GM12878 (cell line): ENCODE results near the gene FBXL15. TPM values are rescaled to one million over a fixed set of nuclear protein-coding genes. Genes with fewer than 3 reads are reported as not detected.

Experiments used
- ASH2L ChIP-seq: fragments of 300-600, 200-600 bp; sonication (generic); IDR thresholded peaks from 2 replicates; pipeline ENCODE4 v1.6.1; 2017; ENCODE audit warnings: low read depth, mild to moderate bottlenecking, borderline replicate concordance
- BMI1 ChIP-seq: fragments of 450-650 bp; IDR thresholded peaks from 2 replicates; pipeline ENCODE4 v1.6.1; 2016; ENCODE audit warnings: mild to moderate bottlenecking, moderate library complexity, borderline replicate concordance
- CBX3 ChIP-seq: fragments of 200-600 bp; sonication (generic); IDR thresholded peaks from 2 replicates; pipeline ENCODE4 v1.6.1; 2016; ENCODE audit warnings: low read depth, borderline replicate concordance
- CHD2 ChIP-seq: IDR thresholded peaks from 2 replicates; pipeline ENCODE4 v1.6.1; 2011; ENCODE audit warnings: low read depth, low read length, improper control_type of control experiment, borderline replicate concordance
- CREM ChIP-seq: IDR thresholded peaks from 2 replicates; pipeline ENCODE4 v1.6.1; 2014; ENCODE audit warnings: antibody characterized with exemption, low read depth
- EGR1 ChIP-seq, 2 experiments: IDR thresholded peaks; 1 replicate in 1 of 2; 2 replicates in 1 of 2; pipeline ENCODE4 v1.6.1; 2011 to 2012; ENCODE audit warnings: low read depth in 2 of 2, low read length in 2 of 2, borderline replicate concordance in 1 of 2, mild to moderate bottlenecking in 1 of 2, moderate library complexity in 1 of 2
- EP300 ChIP-seq, 2 experiments: fragments of 150-350 bp in 1 of 2; IDR thresholded peaks; 2 replicates each; pipeline ENCODE4 v1.6.1; 2011 to 2012; ENCODE audit warnings: low read depth in 2 of 2, low read length in 2 of 2, borderline replicate concordance in 1 of 2, improper control_type of control experiment in 1 of 2, inconsistent platforms in 1 of 2; ENCODE audit not compliant: control insufficient read depth in 1 of 2
- GABPA ChIP-seq: IDR thresholded peaks from 2 replicates; pipeline ENCODE4 v1.6.1; 2014; ENCODE audit warnings: antibody characterized with exemption, low read depth, mild to moderate bottlenecking, inconsistent platforms
- HCFC1 ChIP-seq: fragments of 150-350 bp; IDR thresholded peaks from 2 replicates; pipeline ENCODE4 v1.6.1; 2014; ENCODE audit warnings: low read length
- HDGF ChIP-seq: fragments of 450-650 bp; IDR thresholded peaks from 2 replicates; pipeline ENCODE4 v1.6.1; 2016; ENCODE audit warnings: antibody characterized with exemption
- IRF4 ChIP-seq: IDR thresholded peaks from 2 replicates; pipeline ENCODE4 v1.6.1; 2011; ENCODE audit warnings: low read depth, low read length
- JUND ChIP-seq: IDR thresholded peaks from 2 replicates; pipeline ENCODE4 v1.6.1; 2012; ENCODE audit warnings: low read depth, mild to moderate bottlenecking, low read length, improper control_type of control experiment, moderate library complexity
- KLF5 ChIP-seq: fragments of 450-650 bp; IDR thresholded peaks from 2 replicates; pipeline ENCODE4 v1.6.1; 2014; ENCODE audit warnings: mild to moderate bottlenecking; ENCODE audit not compliant: partially characterized antibody
- MYC ChIP-seq: IDR thresholded peaks from 2 replicates; pipeline ENCODE4 v1.6.1; 2011; ENCODE audit warnings: mild to moderate bottlenecking, low read length, moderate library complexity, inconsistent platforms; ENCODE audit not compliant: insufficient read depth, insufficient replicate concordance, insufficient read length, severe bottlenecking
- NR2C1 ChIP-seq: fragments of 450-650 bp; IDR thresholded peaks from 2 replicates; pipeline ENCODE4 v1.6.1; 2017; ENCODE audit warnings: antibody characterized with exemption, mild to moderate bottlenecking, moderate library complexity
- PAX5 ChIP-seq: IDR thresholded peaks from 2 replicates; pipeline ENCODE4 v1.6.1; 2011; ENCODE audit warnings: low read depth, low read length, borderline replicate concordance
- PAX8 ChIP-seq: fragments of 450-650 bp; IDR thresholded peaks from 2 replicates; pipeline ENCODE4 v1.6.1; 2017; ENCODE audit warnings: mild to moderate bottlenecking, moderate library complexity
- POLR2A ChIP-seq: IDR thresholded peaks from 2 replicates; pipeline ENCODE4 v1.6.1; 2011; ENCODE audit warnings: low read depth, mild to moderate bottlenecking, low read length
- POLR2AphosphoS5 ChIP-seq: IDR thresholded peaks from 2 replicates; pipeline ENCODE4 v1.6.1; 2011; ENCODE audit warnings: mild to moderate bottlenecking, low read length, inconsistent platforms
- POU2F2 ChIP-seq: IDR thresholded peaks from 3 replicates; pipeline ENCODE4 v1.6.1; 2011; ENCODE audit warnings: low read depth, mild to moderate bottlenecking, low read length, borderline replicate concordance
- RFX5 ChIP-seq: IDR thresholded peaks from 2 replicates; pipeline ENCODE4 v1.6.1; 2011; ENCODE audit warnings: low read depth, low read length, improper control_type of control experiment
- SREBF1 ChIP-seq: IDR thresholded peaks from 2 replicates; pipeline ENCODE4 v1.6.1; 2012; ENCODE audit warnings: mild to moderate bottlenecking, low read length
- SUPT20H ChIP-seq: IDR thresholded peaks from 2 replicates; pipeline ENCODE4 v1.6.1; 2011; ENCODE audit warnings: low read depth, mild to moderate bottlenecking, low read length, moderate library complexity, borderline replicate concordance; ENCODE audit not compliant: control insufficient read depth
- SUZ12 ChIP-seq: fragments of 200-600 bp; sonication (generic); IDR thresholded peaks from one replicate; pipeline ENCODE4 v1.6.1; 2018; ENCODE audit warnings: antibody characterized with exemption, mild to moderate bottlenecking; ENCODE audit not compliant: unreplicated experiment
- ZBED1 ChIP-seq: IDR thresholded peaks from 2 replicates; pipeline ENCODE4 v1.6.1; 2016; ENCODE audit warnings: borderline replicate concordance
- ZNF622 ChIP-seq: fragments of 450-650 bp; IDR thresholded peaks from 2 replicates; pipeline ENCODE4 v1.6.1; 2017; ENCODE audit warnings: mild to moderate bottlenecking, inconsistent platforms
- polyA plus RNA-seq, 11 experiments: library from polyadenylated mRNA; depleted of rRNA in 4 of 11; unstranded in 6 of 11; stranded (reverse) in 5 of 11; fragments of >200 nt; fragmentation: Nextera tagmentation in 4 of 11; fragmentation: Illumina TruSeq in 1 of 11; extraction: Ambion mirVana in 4 of 11; extraction: Trizol in 1 of 11; gene quantifications; 1 replicate in 1 of 11; 2 replicates in 10 of 11; pipeline versions ENCODE4 v1.2.1 to v1.2.3, GENCODE V29; 2011 to 2016; ENCODE audit warnings: inconsistent platforms in 2 of 11, missing spikeins in 2 of 11, low read depth in 1 of 11
- total RNA-seq, 4 experiments: library from RNA; depleted of rRNA in 3 of 4; stranded (reverse); fragments of >200 nt in 3 of 4; fragmentation: Illumina TruSeq in 1 of 4; extraction: Trizol in 1 of 4; gene quantifications; 2 replicates each; pipeline versions ENCODE4 v1.2.1 to v1.2.3, GENCODE V29; 2013 to 2021
- TF ChIP-seq, protein P1 (sequence below): IDR thresholded peaks from 2 replicates; pipeline ENCODE4 v1.6.1; 2011; ENCODE audit warnings: borderline replicate concordance, low read depth, mild to moderate bottlenecking, moderate library complexity, low read length; ENCODE audit not compliant: insufficient read depth, poor library complexity, severe bottlenecking
- TF ChIP-seq, protein P2 (sequence below): fragments of 450-650 bp; IDR thresholded peaks from 2 replicates; pipeline ENCODE4 v1.6.1; 2014; ENCODE audit warnings: mild to moderate bottlenecking
- TF ChIP-seq, protein P3 (sequence below): fragments of 150-350 bp; IDR thresholded peaks from 2 replicates; pipeline ENCODE4 v1.6.1; 2014; ENCODE audit warnings: mild to moderate bottlenecking, low read depth, low read length

Gene FBXL15
- total and polyA plus RNA-seq, 10 of the 15 experiments (the other 5 are each of a cell fraction or from before 2014, with no cell fraction given) = 0.13 to 21.3 (median 7.9) TPM

DNA sequence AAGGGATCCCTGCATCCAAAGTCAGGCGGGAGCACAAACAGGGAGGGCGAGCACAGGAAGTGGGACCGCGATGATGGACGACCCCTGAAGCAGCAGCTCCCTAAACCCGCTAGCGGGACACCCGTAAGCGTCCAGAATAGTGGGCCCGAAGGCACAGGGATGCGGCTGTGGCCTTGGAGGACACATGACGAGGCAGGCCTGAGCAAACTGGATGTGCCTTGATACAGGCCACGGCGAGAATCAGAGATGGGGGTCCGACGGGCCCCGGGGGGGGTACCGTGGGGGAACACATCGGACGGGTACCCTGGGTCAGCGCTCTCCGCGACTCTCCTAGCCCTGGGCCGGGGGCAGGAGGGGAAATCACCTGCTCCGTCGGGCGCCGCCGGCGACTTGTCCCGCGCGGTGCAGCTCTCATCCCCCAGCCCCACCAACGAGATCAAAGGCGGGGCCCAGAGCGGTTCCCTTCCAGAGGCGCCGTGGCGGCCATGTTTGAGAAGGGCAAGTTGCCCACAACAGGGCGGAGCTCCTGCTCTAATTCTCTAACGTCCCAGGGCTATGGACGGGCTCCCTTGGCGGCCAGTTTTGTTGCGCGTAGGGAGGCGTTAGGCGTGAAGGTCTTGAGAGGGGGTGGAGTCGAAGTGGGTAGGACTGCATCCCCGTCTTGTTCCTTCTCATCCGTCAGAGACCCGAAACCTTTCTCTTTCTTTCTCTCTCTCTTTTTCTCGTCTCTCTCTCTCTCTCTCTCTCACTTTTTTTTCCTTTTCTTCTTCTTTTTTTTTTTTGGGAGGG, 11.7 kb downstream of the FBXL15 start, which contains the start of gene CUEDC2 (continued):
- TF ChIP-seq EGR1 (IDR thresholded peaks at IDR 0.05; ENCODE audit: borderline replicate concordance in 1 of 2, low read depth in 2 of 2, low read length in 2 of 2) (peak in 1 of 2 experiments; percentile 40; a peak in 2 of 3 replicates), BMI1 (no peak), CREM (peak; percentile 89), EP300 (IDR thresholded peaks at IDR 0.05; ENCODE audit: borderline replicate concordance in 1 of 2, control insufficient read depth in 1 of 2, low read depth in 2 of 2, low read length in 2 of 2) (no peak; a peak in 1 of 4 replicates), CBX3 (no peak), IRF4 (peak; percentile 43; the same call in 1 of the 2 replicates), SUZ12 (no peak), NR2C1 (peak; percentile 80), HDGF (no peak; the same call in 1 of the 2 replicates), GABPA (no peak), ZBED1 (no peak), POLR2A (peak; percentile 85), CHD2 (peak; percentile 63; the same call in 1 of the 2 replicates), JUND (no peak), KLF5 (peak; percentile 47), ASH2L (no peak), SUPT20H (no peak), PAX8 (no peak), POLR2AphosphoS5 (peak; percentile 81; the same call in 1 of the 2 replicates), HCFC1 (peak; percentile 93), POU2F2 (peak; percentile 48; the same call in 1 of the 3 replicates), PAX5 (0 out of 2 replicates have a peak, but pooled peaks have one; percentile 33), ZNF622 (no peak), RFX5 (no peak), MYC (no peak), SREBF1 (no peak)
- TF ChIP-seq, protein P1, sequence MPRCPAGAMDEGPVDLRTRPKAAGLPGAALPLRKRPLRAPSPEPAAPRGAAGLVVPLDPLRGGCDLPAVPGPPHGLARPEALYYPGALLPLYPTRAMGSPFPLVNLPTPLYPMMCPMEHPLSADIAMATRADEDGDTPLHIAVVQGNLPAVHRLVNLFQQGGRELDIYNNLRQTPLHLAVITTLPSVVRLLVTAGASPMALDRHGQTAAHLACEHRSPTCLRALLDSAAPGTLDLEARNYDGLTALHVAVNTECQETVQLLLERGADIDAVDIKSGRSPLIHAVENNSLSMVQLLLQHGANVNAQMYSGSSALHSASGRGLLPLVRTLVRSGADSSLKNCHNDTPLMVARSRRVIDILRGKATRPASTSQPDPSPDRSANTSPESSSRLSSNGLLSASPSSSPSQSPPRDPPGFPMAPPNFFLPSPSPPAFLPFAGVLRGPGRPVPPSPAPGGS = no peak
- TF ChIP-seq, protein P2, sequence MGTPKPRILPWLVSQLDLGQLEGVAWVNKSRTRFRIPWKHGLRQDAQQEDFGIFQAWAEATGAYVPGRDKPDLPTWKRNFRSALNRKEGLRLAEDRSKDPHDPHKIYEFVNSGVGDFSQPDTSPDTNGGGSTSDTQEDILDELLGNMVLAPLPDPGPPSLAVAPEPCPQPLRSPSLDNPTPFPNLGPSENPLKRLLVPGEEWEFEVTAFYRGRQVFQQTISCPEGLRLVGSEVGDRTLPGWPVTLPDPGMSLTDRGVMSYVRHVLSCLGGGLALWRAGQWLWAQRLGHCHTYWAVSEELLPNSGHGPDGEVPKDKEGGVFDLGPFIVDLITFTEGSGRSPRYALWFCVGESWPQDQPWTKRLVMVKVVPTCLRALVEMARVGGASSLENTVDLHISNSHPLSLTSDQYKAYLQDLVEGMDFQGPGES = no peak
- TF ChIP-seq, protein P3, sequence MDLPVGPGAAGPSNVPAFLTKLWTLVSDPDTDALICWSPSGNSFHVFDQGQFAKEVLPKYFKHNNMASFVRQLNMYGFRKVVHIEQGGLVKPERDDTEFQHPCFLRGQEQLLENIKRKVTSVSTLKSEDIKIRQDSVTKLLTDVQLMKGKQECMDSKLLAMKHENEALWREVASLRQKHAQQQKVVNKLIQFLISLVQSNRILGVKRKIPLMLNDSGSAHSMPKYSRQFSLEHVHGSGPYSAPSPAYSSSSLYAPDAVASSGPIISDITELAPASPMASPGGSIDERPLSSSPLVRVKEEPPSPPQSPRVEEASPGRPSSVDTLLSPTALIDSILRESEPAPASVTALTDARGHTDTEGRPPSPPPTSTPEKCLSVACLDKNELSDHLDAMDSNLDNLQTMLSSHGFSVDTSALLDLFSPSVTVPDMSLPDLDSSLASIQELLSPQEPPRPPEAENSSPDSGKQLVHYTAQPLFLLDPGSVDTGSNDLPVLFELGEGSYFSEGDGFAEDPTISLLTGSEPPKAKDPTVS = peak; percentile 13; the same call in 1 of the 2 replicates
